ENCODE measurements around the gene KCNQ1.

The KCNQ1 gene

DNA sequence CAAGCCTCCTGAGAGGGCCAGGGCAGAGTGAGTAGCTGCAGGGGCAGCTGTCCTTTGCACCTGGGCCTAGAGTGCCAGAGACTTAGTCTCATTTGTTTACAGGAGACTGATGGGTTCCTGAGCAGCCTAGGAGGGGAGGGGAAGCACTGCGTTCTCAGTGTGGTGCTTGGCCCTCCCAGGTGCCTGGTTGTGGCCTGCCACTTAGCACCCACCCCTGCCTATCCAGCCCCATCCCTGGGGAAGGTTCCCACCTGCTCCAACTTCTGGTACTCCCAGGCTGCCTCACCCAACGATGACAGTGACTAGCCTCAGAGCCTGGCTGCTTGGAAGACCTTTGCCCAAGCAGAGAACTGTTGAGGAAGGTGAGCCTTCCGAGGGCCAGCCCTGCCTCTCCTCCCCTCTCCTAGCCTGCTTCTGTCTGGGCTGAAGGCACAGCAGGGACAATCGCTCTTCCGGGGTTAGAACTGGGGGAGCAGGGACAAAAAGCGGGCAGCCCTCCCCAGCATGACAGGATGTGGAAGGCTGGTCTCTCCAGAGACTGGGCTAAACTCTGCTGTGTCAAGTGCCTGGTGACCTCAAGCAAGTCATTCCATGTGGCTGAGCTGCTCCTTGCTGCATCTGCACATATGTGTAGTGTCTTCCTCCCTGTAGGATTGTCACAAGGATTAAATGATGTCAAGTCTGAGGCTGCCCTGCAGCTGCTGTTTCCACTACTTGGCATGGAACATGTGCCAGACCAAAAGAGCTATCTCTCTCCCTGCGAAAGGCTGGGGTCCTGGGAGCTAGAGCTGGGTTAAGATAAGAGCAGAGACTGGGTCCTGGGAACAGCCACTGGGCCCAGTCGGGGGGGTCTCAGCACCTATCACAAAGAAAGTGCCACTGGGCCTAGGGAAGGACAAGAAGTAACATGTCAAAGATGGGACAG, 245.1 kb downstream of the KCNQ1 start:
- H3K4me3 ChIP-seq (ENCODE audit: control insufficient read depth in 1 of 7, extremely low read depth in 1 of 7, insufficient read depth in 4 of 7, low read depth in 2 of 7, low read length in 6 of 7), result no peak overlapping the region
- no peaks in the 10 kb centered on the region for H3K27me3 ChIP-seq (replicated peaks in 2 of 5; ENCODE audit: control insufficient read depth in 4 of 5, insufficient read depth in 5 of 5, low read length in 4 of 5)
- H3K4me1 ChIP-seq (ENCODE audit: control extremely low read depth in 1 of 4, control insufficient read depth in 4 of 4, insufficient read depth in 4 of 4, low read length in 3 of 4), result peaks cover 0 to 46% (median 22%) of the 10 kb centered on the region in 4 experiments
- CTCF ChIA-PET, result interaction anchor here (1.6 to 7.6 kb wide), 5 partner anchors 11 to 198 kb away, joined by 4 to 75 read pairs (median 6); partner anchors contain the start of gene CDKN1C
- H3K9me3 ChIP-seq (ENCODE audit: control extremely low read depth in 1 of 5, control insufficient read depth in 4 of 5, insufficient read depth in 2 of 5, low read depth in 1 of 5, low read length in 4 of 5), result no peaks in the 10 kb centered on the region
- no peak for DNase-seq
- POLR2A ChIA-PET, result no interaction called here
- WGBS (ENCODE audit: insufficient coverage), result 91% methylated on average over 7 of the region's 8 CpGs
- peaks cover 0 to 26% (median 2%) of the 10 kb centered on the region in 4 experiments for H3K36me3 ChIP-seq (ENCODE audit: control insufficient read depth in 4 of 4, insufficient read depth in 4 of 4, low read length in 3 of 4)
- no peak overlapping the region for H3K27ac ChIP-seq (ENCODE audit: insufficient read depth in 1 of 2, low read depth in 1 of 2, low read length in 2 of 2, poor library complexity in 1 of 2, severe bottlenecking in 2 of 2)

- Histone ChIP-seq H3K27me3 (replicated peaks in 2 of 5; ENCODE audit: control insufficient read depth in 4 of 5, insufficient read depth in 5 of 5, low read length in 4 of 5) (no peaks in the 10 kb centered on the region), H3K27ac (ENCODE audit: insufficient read depth in 1 of 2, low read depth in 1 of 2, low read length in 2 of 2, poor library complexity in 1 of 2, severe bottlenecking in 2 of 2) (no peak overlapping the region), H3K4me1 (ENCODE audit: control extremely low read depth in 1 of 4, control insufficient read depth in 4 of 4, insufficient read depth in 4 of 4, low read length in 3 of 4) (peaks cover 0 to 54% (median 26%) of the 10 kb centered on the region in 4 experiments), H3K4me3 (ENCODE audit: control insufficient read depth in 1 of 7, extremely low read depth in 1 of 7, insufficient read depth in 4 of 7, low read depth in 2 of 7, low read length in 6 of 7) (no peak overlapping the region), H3K36me3 (ENCODE audit: control insufficient read depth in 4 of 4, insufficient read depth in 4 of 4, low read length in 3 of 4) (peaks cover 0 to 23% (median 1%) of the 10 kb centered on the region in 4 experiments), H3K9me3 (ENCODE audit: control extremely low read depth in 1 of 5, control insufficient read depth in 4 of 5, insufficient read depth in 2 of 5, low read depth in 1 of 5, low read length in 4 of 5) (no peaks in the 10 kb centered on the region)
- 100% methylated on average over 5 of the region's 6 CpGs for WGBS (ENCODE audit: insufficient coverage)
- no peak for DNase-seq
- CTCF ChIA-PET, result interaction anchor here (1.1 to 7.6 kb wide), 4 partner anchors 12 to 197 kb away, joined by 3 to 75 read pairs (median 6); partner anchors contain the start of gene CDKN1C
- POLR2A ChIA-PET, result no interaction called here
Measured at GRCh38 chr11:2690596-2691354, 246.0 kb downstream of the KCNQ1 start.

GRCh38 chr11:2691355-2691761, 246.6 kb downstream of the KCNQ1 start:
- Histone ChIP-seq H3K4me3 (ENCODE audit: control insufficient read depth in 1 of 7, extremely low read depth in 1 of 7, insufficient read depth in 4 of 7, low read depth in 2 of 7, low read length in 6 of 7) (no peak overlapping the region), H3K27me3 (replicated peaks in 2 of 5; ENCODE audit: control insufficient read depth in 4 of 5, insufficient read depth in 5 of 5, low read length in 4 of 5) (no peaks in the 10 kb centered on the region), H3K36me3 (ENCODE audit: control insufficient read depth in 4 of 4, insufficient read depth in 4 of 4, low read length in 3 of 4) (peaks cover 0 to 23% (median 1%) of the 10 kb centered on the region in 4 experiments), H3K27ac (ENCODE audit: insufficient read depth in 1 of 2, low read depth in 1 of 2, low read length in 2 of 2, poor library complexity in 1 of 2, severe bottlenecking in 2 of 2) (no peak overlapping the region), H3K4me1 (ENCODE audit: control extremely low read depth in 1 of 4, control insufficient read depth in 4 of 4, insufficient read depth in 4 of 4, low read length in 3 of 4) (peaks cover 0 to 54% (median 26%) of the 10 kb centered on the region in 4 experiments), H3K9me3 (ENCODE audit: control extremely low read depth in 1 of 5, control insufficient read depth in 4 of 5, insufficient read depth in 2 of 5, low read depth in 1 of 5, low read length in 4 of 5) (no peaks in the 10 kb centered on the region)
- WGBS (ENCODE audit: insufficient coverage), result 91% methylated on average over 3 of the region's 3 CpGs
- POLR2A ChIA-PET, result no interaction called here
- no peak for DNase-seq
- CTCF ChIA-PET, result interaction anchor here (1.1 to 7.6 kb wide), 7 partner anchors 13 to 197 kb away, joined by 3 to 75 read pairs (median 3); partner anchors contain the start of gene CDKN1C

DNA sequence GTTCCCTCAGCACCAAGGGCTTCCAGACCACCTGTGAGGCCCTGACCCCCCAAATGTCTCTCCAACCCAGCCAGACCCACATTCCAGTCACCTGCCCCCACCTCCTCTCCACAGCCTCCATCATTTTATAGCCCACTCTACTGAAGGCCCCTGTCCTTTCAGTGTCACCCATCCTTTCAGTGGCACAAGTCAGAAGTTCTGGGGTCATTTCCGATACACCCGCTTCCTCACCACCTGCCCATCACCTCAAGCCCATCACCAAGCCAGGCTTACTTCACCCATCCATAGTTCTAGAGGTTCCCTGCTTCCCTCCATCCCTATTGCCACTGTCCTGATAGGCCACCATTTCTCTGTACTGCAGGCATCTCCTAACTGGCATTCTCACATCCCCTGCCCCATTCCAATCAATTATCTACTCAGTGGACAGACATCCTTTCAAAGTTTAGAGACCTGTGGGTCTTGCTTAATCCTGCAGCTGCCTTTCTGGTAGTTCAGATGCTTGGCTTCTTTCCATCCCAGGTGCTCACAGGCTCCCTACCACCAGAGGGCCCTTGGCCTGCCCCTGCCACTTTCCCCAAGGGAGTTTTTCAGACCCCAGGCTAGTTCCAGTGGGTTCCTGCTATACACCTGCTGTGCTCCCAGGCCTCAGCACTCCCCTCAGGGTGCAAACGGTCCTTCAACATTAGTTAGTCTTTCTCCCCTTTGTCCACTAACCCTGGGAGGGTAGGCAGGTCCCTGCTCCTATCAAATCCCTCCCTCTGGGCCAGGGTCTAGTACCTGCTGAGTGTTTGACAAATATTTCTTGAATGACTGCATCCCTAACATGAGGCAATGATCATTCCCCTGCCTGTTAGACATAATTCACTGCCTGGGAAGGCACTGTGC, 247.4 kb downstream of the KCNQ1 start:
- H3K36me3 ChIP-seq (ENCODE audit: control insufficient read depth in 4 of 4, insufficient read depth in 4 of 4, low read length in 3 of 4), result peaks cover 0 to 23% (median 1%) of the 10 kb centered on the region in 4 experiments
- WGBS (ENCODE audit: insufficient coverage), result 95% methylated on average over 3 of the region's 3 CpGs
- no peak overlapping the region for H3K4me3 ChIP-seq (ENCODE audit: control insufficient read depth in 1 of 7, extremely low read depth in 1 of 7, insufficient read depth in 4 of 7, low read depth in 2 of 7, low read length in 6 of 7)
- no peaks in the 10 kb centered on the region for H3K9me3 ChIP-seq (ENCODE audit: control extremely low read depth in 1 of 5, control insufficient read depth in 4 of 5, insufficient read depth in 2 of 5, low read depth in 1 of 5, low read length in 4 of 5)
- DNase-seq, result peak; percentile 29 to 58 (median 51)
- ChIA-PET POLR2A (no interaction called here), CTCF (interaction anchor here (1.0 to 7.6 kb wide), 8 partner anchors 10 to 202 kb away, joined by 3 to 75 read pairs (median 3); partner anchors contain the start of gene CDKN1C)
- no peak overlapping the region for H3K27ac ChIP-seq (ENCODE audit: insufficient read depth in 1 of 2, low read depth in 1 of 2, low read length in 2 of 2, poor library complexity in 1 of 2, severe bottlenecking in 2 of 2)
- H3K4me1 ChIP-seq (ENCODE audit: control extremely low read depth in 1 of 4, control insufficient read depth in 4 of 4, insufficient read depth in 4 of 4, low read length in 3 of 4), result peaks cover 1 to 50% (median 26%) of the 10 kb centered on the region in 4 experiments
- no peaks in the 10 kb centered on the region for H3K27me3 ChIP-seq (replicated peaks in 2 of 5; ENCODE audit: control insufficient read depth in 4 of 5, insufficient read depth in 5 of 5, low read length in 4 of 5)

DNA sequence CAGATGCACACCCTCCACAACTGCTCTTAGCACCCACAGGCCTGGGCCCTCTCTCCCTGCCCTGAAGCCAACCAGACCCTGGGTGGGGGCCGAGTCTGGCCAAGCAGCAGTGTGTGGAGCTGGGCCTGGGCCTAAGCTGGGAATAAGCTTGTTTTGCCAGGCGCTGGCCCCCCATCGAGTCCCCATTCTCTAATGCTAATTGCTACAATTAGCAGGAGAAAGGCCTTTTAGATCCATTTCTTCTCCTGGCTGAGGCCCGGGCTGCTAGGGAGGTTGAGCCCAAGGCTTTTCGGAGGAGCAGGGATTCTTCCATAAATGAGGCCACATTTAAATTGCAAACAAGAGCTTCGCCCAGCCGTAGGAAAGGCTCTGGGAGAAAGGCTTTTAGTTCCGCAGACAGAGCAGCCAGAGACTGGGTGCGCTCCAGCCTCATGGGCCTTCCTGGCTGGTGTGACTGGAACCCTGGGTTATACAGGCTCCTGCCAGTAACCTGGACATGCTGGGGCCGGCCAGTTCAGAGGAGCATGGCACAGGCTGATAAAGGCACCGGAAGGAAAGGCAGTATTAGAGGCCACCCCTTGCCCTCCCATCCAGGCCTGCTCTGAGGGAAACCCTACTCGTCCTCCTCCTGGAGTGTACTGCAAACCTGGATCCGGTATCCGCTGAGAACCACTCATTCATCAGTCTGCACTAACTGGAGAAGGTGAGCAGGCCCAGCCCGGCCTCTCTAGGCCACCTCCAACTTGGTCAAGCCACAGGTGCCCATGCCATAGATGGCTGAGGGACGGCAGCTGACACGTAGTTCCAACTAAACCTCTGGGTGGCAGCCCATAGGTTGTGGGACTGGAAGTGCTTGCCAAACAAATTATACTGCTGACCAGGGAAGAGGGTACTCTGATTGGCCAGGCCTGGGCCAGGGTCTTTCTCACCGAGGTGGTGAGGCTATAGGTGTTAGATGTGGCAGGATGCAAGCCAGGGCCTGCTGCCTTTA, 248.8 kb downstream of the KCNQ1 start:
- H3K4me3 ChIP-seq (ENCODE audit: control insufficient read depth in 1 of 7, extremely low read depth in 1 of 7, insufficient read depth in 4 of 7, low read depth in 2 of 7, low read length in 6 of 7), result no peak overlapping the region
- ChIA-PET CTCF (interaction anchor here (0.9 to 7.6 kb wide), 8 partner anchors 12 to 266 kb away, joined by 3 to 75 read pairs (median 4); partner anchors contain the start of gene CDKN1C), POLR2A (no interaction called here)
- H3K27ac ChIP-seq (ENCODE audit: insufficient read depth in 1 of 2, low read depth in 1 of 2, low read length in 2 of 2, poor library complexity in 1 of 2, severe bottlenecking in 2 of 2), result no peak overlapping the region
- peaks cover 4 to 47% (median 20%) of the 10 kb centered on the region in 4 experiments for H3K4me1 ChIP-seq (ENCODE audit: control extremely low read depth in 1 of 4, control insufficient read depth in 4 of 4, insufficient read depth in 4 of 4, low read length in 3 of 4)
- no peaks in the 10 kb centered on the region for H3K9me3 ChIP-seq (ENCODE audit: control extremely low read depth in 1 of 5, control insufficient read depth in 4 of 5, insufficient read depth in 2 of 5, low read depth in 1 of 5, low read length in 4 of 5)
- peak in 1 of 3 donors; percentile 35 for DNase-seq
- peaks cover 0 to 20% (median 1%) of the 10 kb centered on the region in 4 experiments for H3K36me3 ChIP-seq (ENCODE audit: control insufficient read depth in 4 of 4, insufficient read depth in 4 of 4, low read length in 3 of 4)
- 89% methylated on average over 15 of the region's 18 CpGs for WGBS (ENCODE audit: insufficient coverage)
- no peaks in the 10 kb centered on the region for H3K27me3 ChIP-seq (replicated peaks in 2 of 5; ENCODE audit: control insufficient read depth in 4 of 5, insufficient read depth in 5 of 5, low read length in 4 of 5)

Measured in common myeloid progenitor, CD34-positive (primary cell).